Tibial nerve (tissue), 4 donors: ENCODE data around the gene MAPRE2. TPM values are rescaled to one million over a fixed set of nuclear protein-coding genes. Genes with fewer than 3 reads are reported as not detected.

Source experiments
- DNase-seq, 2 donors: peaks; one replicate each; pipeline ENCODE4 v3.0.0-alpha.2; 2019; ENCODE audit warnings: low spot score in 2 of 2
- H3K27ac ChIP-seq, 4 donors: fragments of 200-600 bp; sonication (generic) in 3 of 4; one replicate each; pipeline ENCODE4 v1.5.1; 2017 to 2019; ENCODE audit warnings: mild to moderate bottlenecking in 1 of 4
- H3K27me3 ChIP-seq, 2 donors: fragments of 200-600 bp; sonication (generic) in 1 of 2; one replicate each; pipeline versions ENCODE4 v1.5.1 to v1.6.0; 2017 to 2019
- H3K36me3 ChIP-seq, 3 donors: fragments of 200-600 bp; sonication (generic); one replicate each; pipeline ENCODE4 v1.5.1; 2018 to 2019
- H3K4me1 ChIP-seq, 4 donors: fragments of 200-600 bp; sonication (generic) in 3 of 4; one replicate each; pipeline ENCODE4 v1.5.1; 2017 to 2019
- H3K4me3 ChIP-seq, 4 donors: fragments of 200-600 bp; sonication (generic) in 3 of 4; one replicate each; pipeline ENCODE4 v1.5.1; 2017 to 2019; ENCODE audit warnings: mild to moderate bottlenecking in 1 of 4, moderate library complexity in 1 of 4
- H3K9me3 ChIP-seq, 4 donors: fragments of 200-600 bp; sonication (generic) in 3 of 4; one replicate each; pipeline ENCODE4 v1.5.1; 2017 to 2019
- CTCF ChIP-seq, 5 experiments: fragments of 200-600 bp in 3 of 5; fragments of 450-650 bp in 2 of 5; sonication (generic) in 3 of 5; IDR thresholded peaks; one replicate each; pipeline ENCODE4 v1.5.1; 2016 to 2019; ENCODE audit warnings: antibody characterized with exemption in 5 of 5, mild to moderate bottlenecking in 3 of 5, moderate library complexity in 2 of 5
- EP300 ChIP-seq, 2 donors: sonication (generic); formaldehyde crosslinking; IDR thresholded peaks; one replicate each; pipeline ENCODE4 v1.6.1; 2017; ENCODE audit warnings: antibody characterized with exemption in 2 of 2, mild to moderate bottlenecking in 1 of 2
- POLR2A ChIP-seq, 2 donors: fragments of 450-650 bp; IDR thresholded peaks; one replicate each; pipeline ENCODE4 v1.6.1; 2017; ENCODE audit warnings: antibody characterized with exemption in 2 of 2, mild to moderate bottlenecking in 2 of 2, moderate library complexity in 2 of 2
- WGBS, 2 donors: methylation state at CpG; one replicate each; pipeline ENCODE4 v1.1.5; 2018; 5-methylcytosine and 5-hydroxymethylcytosine counted together
- total RNA-seq, 4 donors: library from RNA; depleted of rRNA; stranded (reverse); fragments of >200 nt; gene quantifications; one replicate each; pipeline ENCODE4 v1.1.0, GENCODE V29; 2016

Gene MAPRE2
- 10 to 100 TPM; 18.9 to 33.3 (median 29.4) TPM for total RNA-seq

DNA sequence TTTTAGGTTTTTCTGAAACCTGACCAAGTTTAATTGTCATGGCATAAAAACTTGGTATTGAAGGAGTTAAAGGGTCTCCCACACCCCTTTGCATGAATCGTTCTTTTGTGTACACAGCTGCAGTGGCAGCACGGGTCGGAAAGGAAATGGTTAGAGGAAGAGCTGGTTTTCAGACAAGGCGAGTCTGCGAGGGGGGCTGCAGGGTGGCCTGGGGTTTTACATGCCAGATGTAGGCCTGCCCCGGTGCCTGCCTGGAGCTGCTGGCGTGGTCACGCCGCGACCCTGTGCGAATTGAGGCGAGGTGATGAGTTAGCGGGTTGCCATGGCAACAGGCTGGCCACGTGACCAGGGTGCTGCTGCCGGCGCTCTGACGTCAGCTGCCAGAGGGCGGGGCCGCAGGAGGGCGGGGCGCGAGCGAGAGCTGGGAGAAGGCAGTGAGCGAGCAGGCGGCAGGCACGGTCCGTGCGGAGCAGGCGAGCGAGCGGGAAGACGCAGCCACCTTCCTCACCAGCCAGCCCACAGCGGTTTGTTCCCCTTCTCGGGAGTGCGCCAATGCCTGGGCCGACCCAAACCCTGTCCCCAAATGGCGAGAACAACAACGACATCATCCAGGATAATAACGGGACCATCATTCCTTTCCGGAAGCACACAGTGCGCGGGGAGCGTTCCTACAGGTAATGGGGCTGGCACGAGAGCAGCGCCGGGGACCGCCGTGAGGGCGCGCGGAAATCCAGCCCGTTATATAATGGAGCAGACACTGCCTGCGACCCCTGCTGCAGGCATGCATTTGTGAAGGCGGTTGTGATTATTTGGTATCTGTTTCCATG, at the start of gene MAPRE2:
MAPRE2 (plus strand) TSS at position 426 of the 827 bp plus-strand sequence; CDS start at position 553, 127 bp downstream.
- TF ChIP-seq CTCF (IDR thresholded peaks at IDR 0.05) (no peak), POLR2A (IDR thresholded peaks at IDR 0.05) (peak; percentile 96 to 99), EP300 (IDR thresholded peaks at IDR 0.05) (peak; percentile 96 to 99)
- H3K27me3 ChIP-seq = no peaks in the 10 kb centered on the region
- peak within 1 kb of the TSS; percentile 83 to 96 (median 91) for H3K27ac ChIP-seq
- peak within 1 kb of the TSS; percentile 70 to 90 (median 81) for H3K4me3 ChIP-seq
- 0% methylated on average over 46 to 54 of the region's 54 CpGs for WGBS, 2 donors
- peak; percentile 100 for DNase-seq
- H3K36me3 ChIP-seq = no peaks in the 10 kb centered on the region
- H3K9me3 ChIP-seq = no peaks in the 10 kb centered on the region
- peaks cover 0 to 44% (median 36%) of the 10 kb centered on the region in 4 donors for H3K4me1 ChIP-seq

- Histone ChIP-seq H3K9me3 (no peaks in the 10 kb centered on the region), H3K4me1 (no peaks in the 10 kb centered on the region), H3K27ac (no peak overlapping the region), H3K27me3 (no peaks in the 10 kb centered on the region), H3K36me3 (no peaks in the 10 kb centered on the region), H3K4me3 (no peak overlapping the region)
- 93 to 97% methylated on average over 3 of the region's 3 CpGs for WGBS, 2 donors
- no peak for DNase-seq
- TF ChIP-seq POLR2A (IDR thresholded peaks at IDR 0.05) (no peak), CTCF (IDR thresholded peaks at IDR 0.05) (no peak)
Measured at GRCh38 chr18:34991561-34991960, 49.7 kb upstream of the MAPRE2 start.

GRCh38 chr18:34993289-34993688, 47.9 kb upstream of the MAPRE2 start:
- TF ChIP-seq POLR2A (IDR thresholded peaks at IDR 0.05) (no peak), EP300 (IDR thresholded peaks at IDR 0.05) (no peak), CTCF (IDR thresholded peaks at IDR 0.05) (no peak)
- DNase-seq = no peak
- no peaks in the 10 kb centered on the region for H3K9me3 ChIP-seq

GRCh38 chr18:34995746-34996145, 45.5 kb upstream of the MAPRE2 start:
- TF ChIP-seq EP300 (IDR thresholded peaks at IDR 0.05) (no peak), POLR2A (IDR thresholded peaks at IDR 0.05) (no peak)
- Histone ChIP-seq H3K9me3 (no peaks in the 10 kb centered on the region), H3K36me3 (no peaks in the 10 kb centered on the region), H3K27me3 (no peaks in the 10 kb centered on the region), H3K4me1 (peaks cover 0 to 13% (median 3%) of the 10 kb centered on the region in 4 donors), H3K27ac (no peak overlapping the region), H3K4me3 (no peak overlapping the region)
- no peak for DNase-seq
- WGBS, 2 donors = 93 to 96% methylated on average over 5 of the region's 5 CpGs

More at GRCh38 chr18:34993289-34993688, 47.9 kb upstream of the MAPRE2 start:
- Histone ChIP-seq H3K4me1 (no peaks in the 10 kb centered on the region), H3K36me3 (no peaks in the 10 kb centered on the region), H3K27me3 (no peaks in the 10 kb centered on the region), H3K27ac (no peak overlapping the region), H3K4me3 (no peak overlapping the region)
- WGBS, 2 donors = 92 to 95% methylated on average over 2 of the region's 2 CpGs

DNA sequence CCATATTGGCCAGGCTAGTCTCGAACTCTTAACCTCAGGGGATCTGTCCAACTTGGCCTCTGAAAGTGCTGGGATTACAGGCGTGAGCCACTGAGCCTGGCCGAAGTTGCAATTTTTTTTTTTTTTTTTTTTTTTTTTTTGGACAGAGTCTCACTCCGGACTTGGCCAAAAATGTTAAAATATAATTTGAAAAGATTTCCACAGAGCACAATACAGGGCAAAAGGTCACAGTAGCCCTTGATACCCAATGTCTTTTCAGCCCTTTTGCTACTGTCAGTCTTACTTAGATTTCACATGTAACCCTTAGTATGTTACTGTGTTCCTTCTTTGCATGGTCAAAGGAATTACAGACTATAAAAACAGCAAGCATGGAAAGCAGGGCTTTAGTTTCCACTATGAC, 42.6 kb upstream of the MAPRE2 start:
- no peaks in the 10 kb centered on the region for H3K27me3 ChIP-seq
- TF ChIP-seq CTCF (IDR thresholded peaks at IDR 0.05) (no peak), EP300 (IDR thresholded peaks at IDR 0.05) (no peak), POLR2A (IDR thresholded peaks at IDR 0.05) (no peak)
- no peak for DNase-seq
- H3K27ac ChIP-seq = no peak overlapping the region
- no peaks in the 10 kb centered on the region for H3K36me3 ChIP-seq
- 57 to 71% methylated on average over 4 of the region's 4 CpGs for WGBS, 2 donors
- H3K4me1 ChIP-seq = peaks cover 0 to 14% (median 6%) of the 10 kb centered on the region in 4 donors
- no peak overlapping the region for H3K4me3 ChIP-seq
- H3K9me3 ChIP-seq = no peaks in the 10 kb centered on the region
